Muscle of arm (tissue), 14 donors: ENCODE data around the gene ZSCAN26. TPM values are rescaled to one million over a fixed set of nuclear protein-coding genes. Genes with fewer than 3 reads are reported as not detected.

Experiments used
- DNase-seq: peaks from one replicate; pipeline ENCODE4 v3.0.0-alpha.2; 2013
- long read RNA-seq, 11 donors: transcript quantifications; one replicate each; lab custom pipeline, GENCODE V29; 2026
- polyA plus RNA-seq, 12 donors: library from polyadenylated mRNA; unstranded; fragments of 120-200 nt; gene quantifications; one replicate each; pipeline ENCODE4 v1.2.1, GENCODE V29; 2013; ENCODE audit not compliant: insufficient read length in 12 of 12

The ZSCAN26 gene
- 10 to 100 TPM in 10 of 12 donors, 1 to 10 TPM in 1, not detected in 1; 7.5 to 27.5 (median 22.3) TPM for polyA plus RNA-seq
- long read RNA-seq, donor 1, partial matches to known transcripts, result 19 of 23 reads
- long read RNA-seq, donor 1, other reads (novel, unspliced or antisense), result 0 of 23 reads
- long read RNA-seq, donor 2, partial matches to known transcripts, result 0 of 5 reads
- long read RNA-seq, donor 2, other reads (novel, unspliced or antisense), result 0 of 5 reads
- long read RNA-seq, donor 3, partial matches to known transcripts, result 0 of 2 reads
- long read RNA-seq, donor 3, other reads (novel, unspliced or antisense), result 0 of 2 reads
- long read RNA-seq, donor 4, partial matches to known transcripts, result 0 of 1 reads
- long read RNA-seq, donor 4, other reads (novel, unspliced or antisense), result 0 of 1 reads
- long read RNA-seq, donor 5, transcript ZSCAN26-202 (4 exons, 2,835 nt), result major isoform, 5 of 11 reads
- long read RNA-seq, donor 5, partial matches to known transcripts, result 0 of 11 reads
- long read RNA-seq, donor 5, other reads (novel, unspliced or antisense), result 0 of 11 reads
- long read RNA-seq, donor 6, partial matches to known transcripts, result 0 of 3 reads
- long read RNA-seq, donor 6, other reads (novel, unspliced or antisense), result 0 of 3 reads
- long read RNA-seq, donor 7, partial matches to known transcripts, result 0 of 2 reads
- long read RNA-seq, donor 7, other reads (novel, unspliced or antisense), result 0 of 2 reads
- long read RNA-seq, donor 8, partial matches to known transcripts, result 0 of 4 reads
- long read RNA-seq, donor 8, other reads (novel, unspliced or antisense), result 0 of 4 reads
- long read RNA-seq, donor 9, partial matches to known transcripts, result 0 of 3 reads
- long read RNA-seq, donor 9, other reads (novel, unspliced or antisense), result 0 of 3 reads
- long read RNA-seq, donor 10, partial matches to known transcripts, result 9 of 11 reads
- long read RNA-seq, donor 10, other reads (novel, unspliced or antisense), result 0 of 11 reads
- long read RNA-seq, donor 11, partial matches to known transcripts, result 0 of 3 reads
- long read RNA-seq, donor 11, other reads (novel, unspliced or antisense), result 0 of 3 reads

- DNase-seq, result peak; percentile 95
Observed at GRCh38 chr6:28266962-28267694, at the start of gene ZSCAN26. TSS of gene ZSCAN26 (plus strand) at chr6:28267143. CDS start at chr6:28271920, 4,777 bp downstream.

DNA sequence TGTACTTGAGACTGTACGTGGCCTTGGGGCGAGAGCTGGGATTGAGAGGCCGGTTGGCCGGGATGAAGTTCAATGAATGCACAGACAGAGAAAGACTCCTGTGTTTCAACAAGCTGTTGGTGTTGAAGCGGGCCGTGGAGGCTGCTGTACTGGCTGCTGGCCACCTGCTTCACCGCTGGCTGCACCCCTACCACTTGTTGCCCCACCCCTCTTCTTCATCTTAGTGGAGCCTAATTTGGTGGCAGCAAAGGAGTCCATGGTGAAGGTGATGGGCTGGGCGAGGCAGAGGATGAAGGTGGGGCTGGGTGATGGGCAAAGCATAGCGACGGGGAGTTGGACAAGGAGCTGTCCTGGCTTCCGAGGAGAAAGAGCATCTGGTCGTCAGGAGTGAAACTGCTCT lies 49.1 kb upstream of the ZSCAN26 start:
- no peak for DNase-seq

DNA sequence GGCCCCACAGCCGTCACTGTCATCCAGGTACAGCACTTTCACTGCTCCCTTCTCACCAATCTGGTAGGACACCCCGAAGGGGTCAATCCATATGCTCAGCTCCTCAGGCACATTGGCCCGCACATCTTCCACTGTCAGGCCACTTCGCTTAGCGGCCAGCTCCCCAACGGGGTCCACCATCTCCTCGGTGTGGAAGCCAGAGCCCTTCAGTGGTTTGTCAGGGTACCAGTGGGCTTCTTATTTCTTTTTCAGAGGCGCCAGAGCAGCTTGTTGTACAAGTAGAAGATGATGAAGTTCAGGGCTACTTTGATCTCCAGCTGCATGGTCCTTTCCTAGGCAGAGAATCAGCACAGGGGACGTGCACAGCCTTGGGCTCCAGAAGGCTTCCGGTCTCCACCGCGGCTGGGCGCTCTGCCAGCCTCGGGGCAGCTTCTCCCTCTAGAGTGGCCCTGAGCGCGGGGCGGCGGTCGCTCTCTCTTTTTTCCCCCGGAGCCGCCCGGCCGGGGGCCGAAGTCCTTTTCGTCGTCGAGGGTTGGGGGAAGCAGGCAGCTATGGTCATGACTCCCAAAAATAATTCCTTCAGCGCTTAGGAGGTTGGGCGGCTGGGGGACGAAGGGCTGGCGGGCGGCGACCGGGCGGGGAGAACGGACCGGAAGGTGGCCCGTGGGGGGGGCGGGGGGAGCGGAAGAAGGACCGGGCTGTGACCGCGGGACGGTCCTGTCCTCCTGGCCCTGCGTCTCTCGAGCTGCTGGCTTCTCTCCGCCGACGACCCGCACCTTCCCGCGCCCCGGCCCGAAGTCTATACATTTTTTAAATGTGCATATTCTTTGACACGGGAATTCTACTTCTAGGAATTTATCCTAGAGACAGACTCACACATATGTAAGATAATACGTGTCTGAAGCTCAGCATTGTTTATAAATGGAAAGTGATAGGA lies 48.4 kb upstream of the ZSCAN26 start:
- peak; percentile 59 for DNase-seq

GRCh38 chr6:28220257-28221133 lies 46.4 kb upstream of the ZSCAN26 start:
- no peak for DNase-seq

GRCh38 chr6:28224131-28225055 lies 42.5 kb upstream of the ZSCAN26 start:
- no peak for DNase-seq

DNA sequence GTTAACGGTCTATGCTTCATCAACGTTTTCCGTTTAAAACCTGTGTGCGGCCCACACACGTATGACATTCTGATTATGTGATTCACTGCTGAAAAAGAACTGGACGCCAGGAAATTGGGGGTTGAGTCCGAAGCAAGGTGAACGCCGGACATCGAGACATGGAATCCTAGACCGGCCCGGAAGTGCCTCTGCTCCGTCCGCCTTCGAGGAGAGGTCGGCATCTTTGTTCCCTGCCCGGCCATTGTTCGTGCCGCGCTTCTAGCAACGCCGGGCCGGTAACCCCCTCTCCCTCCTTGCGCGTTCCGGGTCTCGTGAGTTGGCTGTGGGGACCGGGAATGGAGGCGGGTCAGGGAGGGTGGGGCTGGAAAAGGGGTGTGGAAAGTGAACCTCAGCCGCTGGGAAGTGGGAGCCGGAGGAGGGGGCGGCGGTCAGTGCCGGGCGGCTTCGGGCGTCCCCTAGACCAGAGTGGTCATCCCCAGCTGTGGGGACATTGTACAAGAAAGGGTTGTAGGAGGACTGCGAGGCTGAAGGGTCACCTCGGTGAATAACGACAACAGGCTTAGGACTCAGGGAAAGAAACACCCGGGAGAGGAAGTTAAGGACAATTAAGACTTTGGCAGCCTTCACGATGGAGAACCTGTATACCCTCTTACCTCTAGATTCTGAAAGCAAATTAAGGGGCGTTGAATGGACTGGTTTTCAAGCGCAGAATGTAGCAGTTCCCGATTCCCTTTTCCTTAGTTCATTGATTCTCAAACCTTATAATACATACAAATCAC lies 41.7 kb upstream of the ZSCAN26 start, which contains the start of gene ZSCAN9:
Gene ZSCAN9 (plus strand): TSS at position 220 of the 779 bp plus-strand sequence. CDS start 1,810 bp downstream, outside the sequence.
- DNase-seq, result peak; percentile 89

- DNase-seq, result no peak
Observed at GRCh38 chr6:28226460-28226859, 40.5 kb upstream of the ZSCAN26 start.

DNA sequence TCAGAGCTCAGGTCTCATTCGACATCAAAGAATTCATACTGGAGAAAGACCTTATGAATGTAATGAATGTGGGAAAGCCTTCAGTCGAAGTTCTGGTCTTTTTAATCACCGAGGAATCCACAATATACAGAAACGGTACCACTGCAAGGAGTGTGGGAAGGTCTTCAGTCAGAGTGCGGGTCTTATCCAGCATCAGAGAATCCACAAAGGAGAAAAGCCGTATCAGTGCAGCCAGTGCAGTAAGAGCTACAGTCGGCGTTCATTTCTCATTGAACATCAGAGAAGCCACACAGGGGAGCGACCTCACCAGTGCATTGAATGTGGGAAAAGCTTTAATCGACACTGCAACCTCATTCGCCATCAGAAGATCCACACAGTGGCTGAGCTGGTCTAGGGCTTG lies 34.2 kb upstream of the ZSCAN26 start:
- no peak for DNase-seq

DNA sequence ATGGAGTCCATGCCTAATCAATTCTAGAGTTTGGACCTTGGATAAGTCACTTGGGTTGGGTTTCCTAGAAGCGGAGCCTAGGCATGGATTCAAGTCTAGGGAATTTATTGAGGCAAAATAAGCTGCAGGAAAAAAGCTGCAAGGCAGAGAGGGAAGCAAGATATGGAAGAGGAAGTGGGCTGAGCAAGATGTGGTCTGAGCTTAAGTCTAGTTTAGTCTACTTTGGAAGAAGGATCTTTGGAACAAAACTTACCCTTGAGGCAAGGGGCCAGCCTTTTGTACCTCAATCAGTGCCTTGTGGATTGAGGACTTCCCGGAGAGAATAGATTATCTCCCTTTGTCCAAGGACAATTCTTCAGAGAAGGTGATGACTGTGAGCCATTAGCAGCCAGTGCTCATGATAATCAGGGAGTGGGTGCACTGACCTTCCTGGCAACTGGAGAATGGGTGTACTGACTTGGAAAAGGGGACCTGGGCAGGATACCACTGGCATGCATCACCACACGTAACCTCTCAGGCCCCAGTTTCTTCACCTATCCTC lies 31.0 kb upstream of the ZSCAN26 start:
- no peak for DNase-seq

DNA sequence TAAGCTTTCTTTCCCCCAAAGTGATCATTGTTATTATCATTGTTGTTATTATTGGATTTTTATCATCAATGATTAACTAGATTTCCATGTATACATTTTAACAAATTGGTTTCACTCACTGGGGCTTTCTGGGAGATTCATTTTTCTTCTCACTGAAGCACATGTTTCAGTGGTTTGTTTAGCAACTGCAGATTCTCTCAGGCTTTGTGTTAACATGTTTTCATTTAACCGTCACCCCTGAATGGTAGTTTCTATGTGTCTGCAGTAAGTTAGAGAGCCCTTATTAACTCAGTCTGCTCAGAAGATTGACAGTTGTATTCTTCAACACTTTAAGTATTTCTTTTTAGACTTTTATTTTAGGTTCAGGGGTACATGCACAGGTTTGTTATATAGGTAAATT lies 27.3 kb upstream of the ZSCAN26 start:
- DNase-seq, result no peak

GRCh38 chr6:28240471-28240870 lies 26.5 kb upstream of the ZSCAN26 start:
- no peak for DNase-seq

- no peak for DNase-seq
Observed at GRCh38 chr6:28243946-28244345, 23.0 kb upstream of the ZSCAN26 start.

DNA sequence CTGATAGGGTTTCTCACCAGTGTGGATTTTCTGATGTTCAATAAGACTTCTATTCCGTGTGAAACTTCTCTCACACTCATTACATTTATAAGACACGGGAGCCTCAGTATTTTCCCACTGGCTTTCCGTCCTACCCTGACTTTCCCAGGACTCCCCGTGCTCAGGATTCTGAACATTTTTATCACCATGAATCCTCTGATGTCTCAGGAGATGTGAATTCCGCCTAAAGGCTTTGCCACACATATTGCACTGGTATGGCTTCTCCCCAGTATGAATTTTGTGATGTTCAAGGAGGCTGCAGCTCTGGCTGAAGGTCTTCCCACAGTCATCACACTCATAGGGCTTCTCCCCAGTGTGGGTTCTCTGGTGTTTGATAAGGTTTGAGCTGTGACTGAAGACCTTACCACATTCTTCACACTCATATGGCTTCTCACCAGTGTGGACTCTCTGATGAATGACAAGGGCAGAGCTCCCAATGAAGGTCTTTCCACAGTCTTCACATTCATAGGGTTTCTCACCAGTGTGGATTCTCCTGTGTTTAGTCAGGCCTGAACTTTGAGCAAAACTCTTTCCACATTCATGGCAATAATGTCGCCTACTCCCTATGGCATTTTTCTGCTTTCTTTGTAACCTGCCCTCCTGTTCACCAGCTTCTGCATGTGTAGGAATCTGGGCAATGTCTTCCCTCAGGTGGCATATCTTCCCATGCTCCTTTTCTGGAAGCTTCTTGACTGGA lies 21.6 kb upstream of the ZSCAN26 start:
- DNase-seq, result no peak

DNA sequence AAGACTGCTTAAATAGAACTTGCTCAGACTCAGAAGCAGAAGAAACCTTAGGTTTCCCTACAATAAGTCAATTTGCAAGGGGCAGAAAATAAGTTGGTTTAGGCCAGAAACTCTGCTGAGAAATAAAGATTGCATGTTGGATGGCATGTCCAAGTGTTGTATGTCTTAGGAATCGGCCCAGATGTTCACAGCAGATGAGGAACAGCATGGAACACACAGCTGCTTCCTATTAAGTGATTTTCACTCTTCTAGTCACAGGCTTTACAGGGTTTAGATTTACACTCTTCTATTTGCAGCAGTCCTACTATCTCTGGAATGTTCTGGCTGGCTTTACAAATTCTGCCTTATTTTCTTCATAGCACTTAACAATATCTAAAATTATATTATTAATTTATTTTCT lies 18.0 kb upstream of the ZSCAN26 start:
- no peak for DNase-seq

GRCh38 chr6:28250747-28251146 lies 16.2 kb upstream of the ZSCAN26 start:
- no peak for DNase-seq

DNA sequence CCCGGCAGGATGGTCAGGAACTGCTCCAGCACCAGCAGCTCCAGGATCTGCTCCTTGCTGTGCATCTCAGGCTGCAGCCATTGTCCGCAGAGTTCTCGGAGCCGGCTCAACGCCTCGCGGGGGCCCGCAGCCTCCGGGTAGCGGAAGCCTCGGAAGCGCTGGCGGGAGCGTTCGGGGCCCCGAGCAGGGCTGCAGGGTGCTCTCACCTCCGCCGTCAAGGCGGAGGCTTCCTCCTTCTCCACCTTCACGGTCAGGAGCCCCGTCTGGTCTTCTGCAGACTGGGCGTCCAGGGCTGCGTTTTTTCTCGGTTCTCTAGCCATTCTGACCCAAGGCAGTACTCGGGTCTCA lies 15.3 kb upstream of the ZSCAN26 start:
- DNase-seq, result no peak
